22Rv1 (cell line): ENCODE results near the gene HSPB1.

Experiments used
- ZFX ChIP-seq: fragments of 450-650 bp; IDR thresholded peaks from 2 replicates; pipeline ENCODE4 v1.6.1; 2017; ENCODE audit warnings: antibody characterized with exemption, borderline replicate concordance
- TF ChIP-seq, protein P1 (sequence below): fragments of 450-650 bp; IDR thresholded peaks from 2 replicates; pipeline ENCODE4 v1.5.1; 2017; ENCODE audit warnings: mild to moderate bottlenecking

DNA sequence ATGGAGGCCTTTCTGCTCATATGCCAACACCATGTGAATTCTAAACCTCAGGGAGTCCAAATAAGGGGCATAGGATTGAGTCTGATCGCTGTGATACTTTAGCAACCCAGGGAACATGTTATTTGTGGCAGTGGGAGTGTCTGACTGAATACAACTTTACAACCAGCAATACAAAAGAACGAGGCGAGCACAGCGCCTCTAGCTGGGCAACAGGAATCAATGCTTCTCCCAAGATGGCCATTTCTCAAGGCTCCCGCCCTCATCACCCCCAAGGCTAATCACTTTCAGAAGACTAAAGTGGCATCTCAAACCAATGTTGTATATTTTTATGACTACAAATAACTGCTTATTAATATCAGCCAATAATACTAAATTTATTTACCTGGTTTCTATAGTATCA lies 28.2 kb downstream of the HSPB1 start:
- TF ChIP-seq, protein P1, sequence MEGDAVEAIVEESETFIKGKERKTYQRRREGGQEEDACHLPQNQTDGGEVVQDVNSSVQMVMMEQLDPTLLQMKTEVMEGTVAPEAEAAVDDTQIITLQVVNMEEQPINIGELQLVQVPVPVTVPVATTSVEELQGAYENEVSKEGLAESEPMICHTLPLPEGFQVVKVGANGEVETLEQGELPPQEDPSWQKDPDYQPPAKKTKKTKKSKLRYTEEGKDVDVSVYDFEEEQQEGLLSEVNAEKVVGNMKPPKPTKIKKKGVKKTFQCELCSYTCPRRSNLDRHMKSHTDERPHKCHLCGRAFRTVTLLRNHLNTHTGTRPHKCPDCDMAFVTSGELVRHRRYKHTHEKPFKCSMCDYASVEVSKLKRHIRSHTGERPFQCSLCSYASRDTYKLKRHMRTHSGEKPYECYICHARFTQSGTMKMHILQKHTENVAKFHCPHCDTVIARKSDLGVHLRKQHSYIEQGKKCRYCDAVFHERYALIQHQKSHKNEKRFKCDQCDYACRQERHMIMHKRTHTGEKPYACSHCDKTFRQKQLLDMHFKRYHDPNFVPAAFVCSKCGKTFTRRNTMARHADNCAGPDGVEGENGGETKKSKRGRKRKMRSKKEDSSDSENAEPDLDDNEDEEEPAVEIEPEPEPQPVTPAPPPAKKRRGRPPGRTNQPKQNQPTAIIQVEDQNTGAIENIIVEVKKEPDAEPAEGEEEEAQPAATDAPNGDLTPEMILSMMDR, result 0 out of 2 replicates have a peak, but pooled peaks have one; percentile 9
- no peak for TF ChIP-seq ZFX
